Suprapubic skin (tissue), 4 donors: ENCODE results near the gene PRSS53.

Source experiments
- CTCF ChIP-seq, 2 donors: fragments of 200-600 bp in 1 of 2; fragments of 450-650 bp in 1 of 2; sonication (generic) in 1 of 2; IDR thresholded peaks; one replicate each; pipeline ENCODE4 v1.5.1; 2016 to 2019; ENCODE audit warnings: antibody characterized with exemption in 2 of 2, mild to moderate bottlenecking in 1 of 2, moderate library complexity in 1 of 2
- EP300 ChIP-seq: sonication (generic); formaldehyde crosslinking; IDR thresholded peaks from one replicate; pipeline ENCODE4 v1.6.1; 2017; ENCODE audit warnings: antibody characterized with exemption
- POLR2AphosphoS5 ChIP-seq, 3 donors: sonication (generic); formaldehyde crosslinking; IDR thresholded peaks; one replicate each; pipeline ENCODE4 v1.6.1; 2017; ENCODE audit warnings: antibody characterized with exemption in 3 of 3

- TF ChIP-seq POLR2AphosphoS5 (IDR thresholded peaks at IDR 0.05) (no peak), CTCF (IDR thresholded peaks at IDR 0.05) (no peak), EP300 (no peak)
Observed at GRCh38 chr16:31093132-31093703, 4.5 kb upstream of the PRSS53 start.
